Measurements from ENCODE around the gene PROM1.

GRCh38 chr4:16066586-16067128, 17.2 kb downstream of the PROM1 start:
- no peak for TF ChIP-seq CTCF (IDR thresholded peaks at IDR 0.05; ENCODE audit: borderline replicate concordance, extremely low read depth, low read length, poor library complexity, severe bottlenecking)
- TF ChIP-seq EZH2 (IDR thresholded peaks at IDR 0.05; ENCODE audit: borderline replicate concordance, low read depth, low read length, severe bottlenecking): no peak

All from DND-41 (cell line).